Measurements from ENCODE around the gene NMBR.
"Not testable (repeated sequence)": the region's sequence is repeated elsewhere in the genome, so short reads cannot be mapped to it uniquely, and the experiment has no call there.

The NMBR gene

GRCh38 chr6:142112451-142113061, 34.4 kb downstream of the NMBR start (continued):
- TF ChIP-seq ZNF19 (tag by site-specific recombination; IDR thresholded peaks at IDR 0.05; ENCODE audit: low read depth) (no peak), ZNF280D (tag by site-specific recombination; IDR thresholded peaks at IDR 0.05) (no peak), HOXD13 (CRISPR knock-in tag; IDR thresholded peaks at IDR 0.05; ENCODE audit: borderline replicate concordance) (no peak), GFI1B (tag by site-specific recombination; IDR thresholded peaks at IDR 0.05) (peak; percentile 83), ZNF792 (tag by site-specific recombination; IDR thresholded peaks at IDR 0.05) (no peak), ZNF654 (tag by site-specific recombination; IDR thresholded peaks at IDR 0.05; ENCODE audit: low read depth) (peak; percentile 89), ZNF248 (tag by site-specific recombination; IDR thresholded peaks at IDR 0.05) (no peak), MEIS1 (CRISPR knock-in tag; IDR thresholded peaks at IDR 0.05; ENCODE audit: borderline replicate concordance) (peak; percentile 72; the same call in 1 of the 2 replicates), KLF16 (tag by site-specific recombination; IDR thresholded peaks at IDR 0.05) (no peak), TRIM28 (IDR thresholded peaks at IDR 0.05; ENCODE audit: borderline replicate concordance, low read length) (no peak), ZNF24 (tag by site-specific recombination; IDR thresholded peaks at IDR 0.05) (no peak), PRDM1 (tag by site-specific recombination; IDR thresholded peaks at IDR 0.05) (no peak), ELK4 (IDR thresholded peaks at IDR 0.05; ENCODE audit: borderline replicate concordance, low read depth, low read length) (no peak)

- H3K9me3 ChIP-seq (ENCODE audit: control insufficient read depth, insufficient read depth, low read depth, low read length); H3K36me3 ChIP-seq (ENCODE audit: control insufficient read depth in 2 of 2, insufficient read depth in 1 of 2, low read length in 2 of 2); H3K4me3 ChIP-seq (ENCODE audit: low read depth, low read length); POLR2A ChIA-PET; H3K27ac ChIP-seq (ENCODE audit: extremely low read depth, low read depth, low read length); H3K4me1 ChIP-seq (ENCODE audit: control insufficient read depth, insufficient read depth, low read length): not testable (repeated sequence)
- CTCF ChIA-PET = interaction anchor here (0.6 to 5.4 kb wide), 5 partner anchors 121 to 436 kb away, joined by 4 to 62 read pairs (median 8); no protein-coding TSS in a partner anchor
These were observed 36.1 kb downstream of the NMBR start for GRCh38 chr6:142110820-142111219.

- POLR2A ChIA-PET; H3K4me1 ChIP-seq (ENCODE audit: control insufficient read depth, insufficient read depth, low read length); H3K9me3 ChIP-seq (ENCODE audit: control insufficient read depth, insufficient read depth, low read depth, low read length); H3K4me3 ChIP-seq (ENCODE audit: low read depth, low read length); H3K27ac ChIP-seq (ENCODE audit: extremely low read depth, low read depth, low read length); H3K36me3 ChIP-seq (ENCODE audit: control insufficient read depth in 2 of 2, insufficient read depth in 1 of 2, low read length in 2 of 2): not testable (repeated sequence)
- CTCF ChIA-PET = interaction anchor here (1.0 to 3.0 kb wide), 2 partner anchors 8 to 17 kb away, joined by 4 to 14 read pairs; no protein-coding TSS in a partner anchor
These were observed 42.1 kb downstream of the NMBR start for GRCh38 chr6:142104820-142105219.

- Histone ChIP-seq H3K4me1 (ENCODE audit: control insufficient read depth, insufficient read depth, low read length) (no peaks in the 10 kb centered on the region), H3K4me3 (ENCODE audit: low read depth, low read length) (no peak overlapping the region), H3K36me3 (ENCODE audit: control insufficient read depth in 2 of 2, insufficient read depth in 1 of 2, low read length in 2 of 2) (no peaks in the 10 kb centered on the region), H3K9me3 (ENCODE audit: control insufficient read depth, insufficient read depth, low read depth, low read length) (no peaks in the 10 kb centered on the region), H3K27ac (ENCODE audit: extremely low read depth, low read depth, low read length) (no peak overlapping the region)
- ChIA-PET POLR2A (no interaction called here), CTCF (interaction anchor here (0.6 kb wide), 3 partner anchors 13 to 1907 kb away, joined by 3 to 6 read pairs (median 3); no protein-coding TSS in a partner anchor)
- TF ChIP-seq, protein P1, sequence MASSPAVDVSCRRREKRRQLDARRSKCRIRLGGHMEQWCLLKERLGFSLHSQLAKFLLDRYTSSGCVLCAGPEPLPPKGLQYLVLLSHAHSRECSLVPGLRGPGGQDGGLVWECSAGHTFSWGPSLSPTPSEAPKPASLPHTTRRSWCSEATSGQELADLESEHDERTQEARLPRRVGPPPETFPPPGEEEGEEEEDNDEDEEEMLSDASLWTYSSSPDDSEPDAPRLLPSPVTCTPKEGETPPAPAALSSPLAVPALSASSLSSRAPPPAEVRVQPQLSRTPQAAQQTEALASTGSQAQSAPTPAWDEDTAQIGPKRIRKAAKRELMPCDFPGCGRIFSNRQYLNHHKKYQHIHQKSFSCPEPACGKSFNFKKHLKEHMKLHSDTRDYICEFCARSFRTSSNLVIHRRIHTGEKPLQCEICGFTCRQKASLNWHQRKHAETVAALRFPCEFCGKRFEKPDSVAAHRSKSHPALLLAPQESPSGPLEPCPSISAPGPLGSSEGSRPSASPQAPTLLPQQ (tag by site-specific recombination; IDR thresholded peaks at IDR 0.05) = no peak
- TF ChIP-seq, protein P2, sequence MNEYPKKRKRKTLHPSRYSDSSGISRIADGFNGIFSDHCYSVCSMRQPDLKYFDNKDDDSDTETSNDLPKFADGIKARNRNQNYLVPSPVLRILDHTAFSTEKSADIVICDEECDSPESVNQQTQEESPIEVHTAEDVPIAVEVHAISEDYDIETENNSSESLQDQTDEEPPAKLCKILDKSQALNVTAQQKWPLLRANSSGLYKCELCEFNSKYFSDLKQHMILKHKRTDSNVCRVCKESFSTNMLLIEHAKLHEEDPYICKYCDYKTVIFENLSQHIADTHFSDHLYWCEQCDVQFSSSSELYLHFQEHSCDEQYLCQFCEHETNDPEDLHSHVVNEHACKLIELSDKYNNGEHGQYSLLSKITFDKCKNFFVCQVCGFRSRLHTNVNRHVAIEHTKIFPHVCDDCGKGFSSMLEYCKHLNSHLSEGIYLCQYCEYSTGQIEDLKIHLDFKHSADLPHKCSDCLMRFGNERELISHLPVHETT (tag by site-specific recombination; IDR thresholded peaks at IDR 0.05) = no peak
- TF ChIP-seq ZNF121 (tag by site-specific recombination; IDR thresholded peaks at IDR 0.05) (no peak), HOXA7 (CRISPR knock-in tag; IDR thresholded peaks at IDR 0.05; ENCODE audit: borderline replicate concordance) (no peak)
- TF ChIP-seq, protein P3, sequence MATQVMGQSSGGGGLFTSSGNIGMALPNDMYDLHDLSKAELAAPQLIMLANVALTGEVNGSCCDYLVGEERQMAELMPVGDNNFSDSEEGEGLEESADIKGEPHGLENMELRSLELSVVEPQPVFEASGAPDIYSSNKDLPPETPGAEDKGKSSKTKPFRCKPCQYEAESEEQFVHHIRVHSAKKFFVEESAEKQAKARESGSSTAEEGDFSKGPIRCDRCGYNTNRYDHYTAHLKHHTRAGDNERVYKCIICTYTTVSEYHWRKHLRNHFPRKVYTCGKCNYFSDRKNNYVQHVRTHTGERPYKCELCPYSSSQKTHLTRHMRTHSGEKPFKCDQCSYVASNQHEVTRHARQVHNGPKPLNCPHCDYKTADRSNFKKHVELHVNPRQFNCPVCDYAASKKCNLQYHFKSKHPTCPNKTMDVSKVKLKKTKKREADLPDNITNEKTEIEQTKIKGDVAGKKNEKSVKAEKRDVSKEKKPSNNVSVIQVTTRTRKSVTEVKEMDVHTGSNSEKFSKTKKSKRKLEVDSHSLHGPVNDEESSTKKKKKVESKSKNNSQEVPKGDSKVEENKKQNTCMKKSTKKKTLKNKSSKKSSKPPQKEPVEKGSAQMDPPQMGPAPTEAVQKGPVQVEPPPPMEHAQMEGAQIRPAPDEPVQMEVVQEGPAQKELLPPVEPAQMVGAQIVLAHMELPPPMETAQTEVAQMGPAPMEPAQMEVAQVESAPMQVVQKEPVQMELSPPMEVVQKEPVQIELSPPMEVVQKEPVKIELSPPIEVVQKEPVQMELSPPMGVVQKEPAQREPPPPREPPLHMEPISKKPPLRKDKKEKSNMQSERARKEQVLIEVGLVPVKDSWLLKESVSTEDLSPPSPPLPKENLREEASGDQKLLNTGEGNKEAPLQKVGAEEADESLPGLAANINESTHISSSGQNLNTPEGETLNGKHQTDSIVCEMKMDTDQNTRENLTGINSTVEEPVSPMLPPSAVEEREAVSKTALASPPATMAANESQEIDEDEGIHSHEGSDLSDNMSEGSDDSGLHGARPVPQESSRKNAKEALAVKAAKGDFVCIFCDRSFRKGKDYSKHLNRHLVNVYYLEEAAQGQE (tag by site-specific recombination; IDR thresholded peaks at IDR 0.05) = peak; percentile 97
These were observed 58.1 kb downstream of the NMBR start for GRCh38 chr6:142088858-142089216.
